Measurements from ENCODE around the gene CHAC1.

GRCh38 chr15:41004490-41004889 lies 51.2 kb downstream of the CHAC1 start:
- TF ChIP-seq POLR2A (IDR thresholded peaks at IDR 0.05) (no peak), CTCF (IDR thresholded peaks at IDR 0.05) (no peak)
